Activated CD4-positive, alpha-beta memory T cell treated with anti-CD3 and anti-CD28 coated beads, Interleukin-2, amount 10 ng/mL, durations not matched to agents 7 days and 5 days (primary cell): Measurements from ENCODE around the gene STBD1. TPM values are rescaled to one million over a fixed set of nuclear protein-coding genes. Genes with fewer than 3 reads are reported as not detected.
A peak's percentile ranks its signal among the peaks of the same experiment; 100 is the strongest.

Experiments
- CTCF ChIA-PET: fragments of 350-600 bp; sonication (Branson Sonifier 250); formaldehyde crosslinking; loops from one replicate; lab custom pipeline; 2021; ENCODE audit warnings: antibody characterized with exemption, inconsistent platforms; lab: Charles Lee
- POLR2A ChIA-PET: fragments of 350-600 bp; sonication (Branson Sonifier 250); formaldehyde crosslinking; loops from one replicate; lab custom pipeline; 2021; ENCODE audit warnings: antibody characterized with exemption; lab: Charles Lee
- DNase-seq: peaks from one replicate; pipeline ENCODE4 v3.0.0-alpha.2; 2020
- H3K27ac Mint-ChIP-seq: one replicate; pipeline ENCODE4 v1.8.0; 2021; ENCODE audit warnings: mild to moderate bottlenecking, mixed read lengths
- H3K27me3 Mint-ChIP-seq: one replicate; pipeline ENCODE4 v1.8.0; 2021; ENCODE audit warnings: mixed read lengths
- H3K36me3 Mint-ChIP-seq: one replicate; pipeline ENCODE4 v1.8.0; 2021; ENCODE audit warnings: low read depth, mixed read lengths
- H3K4me1 Mint-ChIP-seq: one replicate; pipeline ENCODE4 v1.8.0; 2021; ENCODE audit warnings: mixed read lengths
- H3K4me3 Mint-ChIP-seq: one replicate; pipeline ENCODE4 v1.8.0; 2021; ENCODE audit warnings: mild to moderate bottlenecking, mixed read lengths
- H3K9me3 Mint-ChIP-seq: one replicate; pipeline ENCODE4 v1.8.0; 2021; ENCODE audit warnings: mixed read lengths
- total RNA-seq, 2 experiments: library from RNA; stranded (reverse); gene quantifications; one replicate each; pipeline ENCODE4 v1.2.3, GENCODE V29; 2021

Gene STBD1
- total RNA-seq, 2 experiments from 2014 or later = 5.5 to 5.8 TPM

DNA sequence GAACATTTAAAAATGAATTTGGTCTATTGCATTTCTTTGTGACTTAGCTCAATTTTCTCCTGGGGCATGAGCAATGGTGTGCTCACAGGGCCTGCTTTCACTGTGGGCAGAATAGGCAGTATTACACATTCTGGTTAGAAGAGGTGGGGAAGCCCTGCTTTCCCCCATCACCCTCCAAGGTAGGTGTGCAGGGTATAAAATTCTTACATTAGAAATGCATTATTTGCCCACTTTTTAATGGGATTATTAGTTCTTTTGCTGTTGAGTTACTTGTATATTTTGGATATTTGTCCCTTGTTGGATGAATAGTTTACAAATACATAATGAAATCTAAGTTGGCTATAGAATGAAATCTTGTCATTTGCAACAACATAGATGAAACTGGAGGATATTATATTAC, 8.3 kb upstream of the STBD1 start:
- POLR2A ChIA-PET = no interaction called here
- Mint-ChIP-seq H3K4me1 (peaks cover 40% of the 10 kb centered on the region), H3K27ac (no peak overlapping the region), H3K4me3 (no peak overlapping the region), H3K9me3 (peaks cover 30% of the 10 kb centered on the region), H3K36me3 (peaks cover 39% of the 10 kb centered on the region), H3K27me3 (peaks cover 4% of the 10 kb centered on the region)
- no peak for DNase-seq
- CTCF ChIA-PET = no interaction called here

DNA sequence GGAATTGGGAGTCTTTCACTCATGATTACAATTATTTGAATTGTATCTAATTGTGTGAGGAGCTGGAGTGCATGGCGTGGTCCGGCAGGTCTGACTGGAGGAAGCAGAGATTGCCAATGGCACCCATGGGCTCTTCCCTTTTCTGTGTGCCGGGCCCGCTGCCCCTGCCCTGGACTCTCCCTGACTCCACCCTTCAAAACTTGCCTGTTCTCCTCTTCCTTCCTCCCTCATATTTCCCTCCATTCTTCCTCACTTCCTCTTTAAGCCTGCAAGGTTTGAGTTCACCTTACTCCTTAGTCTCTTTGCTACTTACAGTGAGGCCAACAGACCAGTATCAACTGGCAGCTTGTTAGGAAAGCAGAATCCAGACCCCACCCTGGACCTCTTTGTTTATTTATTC, 6.5 kb upstream of the STBD1 start:
- Mint-ChIP-seq H3K27me3 (peaks cover 4% of the 10 kb centered on the region), H3K9me3 (peaks cover 30% of the 10 kb centered on the region), H3K4me3 (no peak overlapping the region), H3K4me1 (peaks cover 56% of the 10 kb centered on the region), H3K27ac (no peak overlapping the region), H3K36me3 (peaks cover 43% of the 10 kb centered on the region)
- POLR2A ChIA-PET = no interaction called here
- CTCF ChIA-PET = no interaction called here
- no peak for DNase-seq

DNA sequence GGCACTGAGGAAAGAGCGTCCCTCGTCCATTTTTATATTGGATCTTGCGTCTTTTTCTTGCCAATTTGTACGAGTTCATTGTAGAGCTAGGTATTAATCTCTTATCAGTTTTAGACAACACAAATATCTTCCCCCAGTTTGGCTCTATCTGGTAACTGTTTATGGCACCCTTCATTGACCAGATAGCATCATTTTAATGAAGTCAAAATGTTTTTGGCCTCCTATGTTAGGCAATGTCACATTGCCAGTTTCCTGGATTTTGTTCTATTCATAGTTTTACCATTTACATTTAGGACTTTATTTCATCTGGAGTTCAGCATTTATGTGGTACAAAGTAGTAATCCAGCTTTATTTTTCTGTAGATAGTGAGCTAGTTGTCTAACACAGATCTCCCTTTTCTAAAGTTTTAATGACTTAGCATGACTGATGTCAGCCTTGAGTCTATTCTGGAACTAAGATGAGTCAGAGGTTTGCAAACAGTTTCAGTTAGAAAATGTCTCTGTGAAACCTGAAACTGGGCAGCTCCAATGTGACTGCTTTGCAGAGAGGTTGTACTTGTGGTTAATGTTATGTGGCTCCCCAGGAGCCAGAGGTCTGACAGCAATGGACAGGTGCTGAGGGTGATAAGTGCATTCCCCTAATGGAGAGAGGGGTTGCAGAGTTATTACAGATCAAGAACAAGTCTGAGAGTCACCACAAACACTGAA, 5.3 kb upstream of the STBD1 start:
- H3K27ac Mint-ChIP-seq = peak overlapping the region; percentile 78
- peak; percentile 61 for DNase-seq
- CTCF ChIA-PET = interaction anchor here (0.8 to 1.3 kb wide), 5 partner anchors 25 to 122 kb away, joined by 3 to 4 read pairs (median 3); no protein-coding TSS in a partner anchor
- peaks cover 24% of the 10 kb centered on the region for H3K9me3 Mint-ChIP-seq
- H3K4me3 Mint-ChIP-seq = no peak overlapping the region
- POLR2A ChIA-PET = interaction anchor here (0.9 to 1.4 kb wide), 3 partner anchors 24 to 118 kb away, joined by 3 read pairs; no protein-coding TSS in a partner anchor
- H3K27me3 Mint-ChIP-seq = peaks cover 1% of the 10 kb centered on the region
- H3K4me1 Mint-ChIP-seq = peaks cover 62% of the 10 kb centered on the region
- peaks cover 43% of the 10 kb centered on the region for H3K36me3 Mint-ChIP-seq

DNA sequence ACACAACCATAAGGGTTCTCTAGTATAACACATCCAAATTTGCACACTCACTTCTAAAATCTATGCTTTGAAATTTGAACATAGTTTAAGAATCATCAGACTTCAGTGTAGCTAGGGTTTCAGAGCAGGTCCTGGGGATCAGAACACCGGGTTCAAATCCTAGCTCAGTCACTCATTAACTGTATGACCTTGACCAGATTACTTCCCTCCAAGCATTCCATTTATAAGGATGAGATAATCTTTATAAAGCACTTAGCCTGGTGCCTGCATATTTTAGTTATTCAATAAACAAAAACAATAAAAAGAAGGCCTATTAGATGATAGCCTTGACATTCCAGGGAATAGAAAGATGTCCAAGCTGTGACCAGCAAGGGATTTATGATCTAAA, 4.8 kb upstream of the STBD1 start:
- DNase-seq = no peak
- POLR2A ChIA-PET = interaction anchor here (0.9 to 1.4 kb wide), 4 partner anchors 24 to 1560 kb away, joined by 3 to 4 read pairs (median 3); no protein-coding TSS in a partner anchor
- Mint-ChIP-seq H3K4me3 (no peak overlapping the region), H3K27me3 (no peaks in the 10 kb centered on the region), H3K9me3 (peaks cover 21% of the 10 kb centered on the region), H3K36me3 (peaks cover 39% of the 10 kb centered on the region), H3K27ac (peak overlapping the region; percentile 78), H3K4me1 (peaks cover 62% of the 10 kb centered on the region)
- CTCF ChIA-PET = interaction anchor here (0.6 to 1.3 kb wide), 6 partner anchors 15 to 122 kb away, joined by 3 to 5 read pairs (median 3); no protein-coding TSS in a partner anchor

DNA sequence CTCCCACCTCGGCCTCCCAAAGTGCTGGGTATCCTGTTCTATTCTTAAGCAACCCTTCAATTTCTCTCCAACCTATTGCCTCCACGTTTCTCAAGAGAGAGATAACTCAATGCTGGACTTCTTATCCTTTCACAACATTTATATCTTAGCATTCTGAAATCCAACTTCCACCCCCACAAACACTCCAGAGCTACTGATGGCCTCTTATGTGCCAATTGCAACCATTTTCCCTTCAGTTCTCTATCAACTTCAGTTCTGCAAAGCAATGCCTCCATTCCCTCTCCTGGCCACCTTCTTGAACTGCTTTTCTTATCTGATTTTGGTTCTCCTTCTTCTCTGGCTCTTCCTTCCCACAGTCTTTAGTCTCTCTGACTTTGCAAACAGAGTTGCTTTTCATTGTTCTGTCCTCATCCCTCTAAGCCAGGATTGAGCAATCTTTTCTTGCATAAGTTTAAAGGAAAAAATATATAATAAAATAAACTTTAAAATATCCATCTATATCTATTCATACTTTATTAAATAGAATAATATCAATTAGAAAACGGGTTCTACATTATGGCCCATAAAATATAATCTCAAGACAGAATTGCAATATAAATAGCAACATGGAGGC, 3.6 kb upstream of the STBD1 start:
- peaks cover 13% of the 10 kb centered on the region for H3K9me3 Mint-ChIP-seq
- ChIA-PET POLR2A (interaction anchor here (1.2 kb wide), 1 partner anchor 1559 kb away, joined by 4 read pairs; no protein-coding TSS in a partner anchor), CTCF (no interaction called here)
- peak overlapping the region; percentile 48 for H3K27ac Mint-ChIP-seq
- H3K36me3 Mint-ChIP-seq = peaks cover 33% of the 10 kb centered on the region
- no peaks in the 10 kb centered on the region for H3K27me3 Mint-ChIP-seq
- no peak overlapping the region for H3K4me3 Mint-ChIP-seq
- no peak for DNase-seq
- H3K4me1 Mint-ChIP-seq = peaks cover 68% of the 10 kb centered on the region

DNA sequence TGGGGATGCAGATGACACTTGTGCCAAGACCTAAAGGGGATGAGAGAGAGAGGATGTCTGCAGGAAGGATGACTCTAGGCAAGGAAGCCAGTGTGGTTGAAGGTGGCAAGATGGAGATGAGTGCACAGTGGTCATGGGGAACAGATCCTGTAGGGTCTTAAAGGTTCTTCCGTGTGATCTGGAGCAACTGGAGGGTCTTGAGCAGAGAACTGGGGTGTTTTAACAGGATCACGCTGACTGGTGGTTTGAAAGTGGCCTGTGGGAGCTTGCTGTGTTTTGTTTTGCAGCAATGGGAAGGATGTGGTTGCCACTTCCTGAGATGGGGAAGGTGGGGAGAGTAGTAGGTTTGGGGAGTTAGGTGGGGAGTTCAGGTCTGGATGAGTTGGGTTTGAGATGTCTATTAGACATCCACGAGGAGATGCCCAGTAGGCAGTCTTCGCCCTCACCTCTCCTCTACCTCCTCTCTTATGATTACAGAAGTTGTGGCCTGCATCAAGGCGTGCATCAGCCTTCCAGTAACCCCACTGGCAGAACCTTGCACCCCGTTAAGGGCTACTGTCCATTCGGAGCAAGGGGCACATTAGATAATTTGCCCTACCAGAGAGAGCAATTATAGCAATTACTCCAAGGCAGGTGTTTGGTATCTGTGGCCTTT, 1.4 kb upstream of the STBD1 start:
- ChIA-PET POLR2A (interaction anchor here (0.8 to 2.0 kb wide), 10 partner anchors 9 to 740 kb away, joined by 3 to 9 read pairs (median 4); partner anchors contain the start of gene NUP54), CTCF (interaction anchor here (0.7 to 3.7 kb wide), 7 partner anchors 9 to 156 kb away, joined by 3 to 31 read pairs (median 4); partner anchors contain the start of gene SCARB2)
- DNase-seq = peak; percentile 57
- Mint-ChIP-seq H3K9me3 (peaks cover 2% of the 10 kb centered on the region), H3K27me3 (no peaks in the 10 kb centered on the region), H3K36me3 (peaks cover 33% of the 10 kb centered on the region), H3K27ac (peak overlapping the region; percentile 84), H3K4me3 (peak overlapping the region; percentile 78), H3K4me1 (peaks cover 60% of the 10 kb centered on the region)

DNA sequence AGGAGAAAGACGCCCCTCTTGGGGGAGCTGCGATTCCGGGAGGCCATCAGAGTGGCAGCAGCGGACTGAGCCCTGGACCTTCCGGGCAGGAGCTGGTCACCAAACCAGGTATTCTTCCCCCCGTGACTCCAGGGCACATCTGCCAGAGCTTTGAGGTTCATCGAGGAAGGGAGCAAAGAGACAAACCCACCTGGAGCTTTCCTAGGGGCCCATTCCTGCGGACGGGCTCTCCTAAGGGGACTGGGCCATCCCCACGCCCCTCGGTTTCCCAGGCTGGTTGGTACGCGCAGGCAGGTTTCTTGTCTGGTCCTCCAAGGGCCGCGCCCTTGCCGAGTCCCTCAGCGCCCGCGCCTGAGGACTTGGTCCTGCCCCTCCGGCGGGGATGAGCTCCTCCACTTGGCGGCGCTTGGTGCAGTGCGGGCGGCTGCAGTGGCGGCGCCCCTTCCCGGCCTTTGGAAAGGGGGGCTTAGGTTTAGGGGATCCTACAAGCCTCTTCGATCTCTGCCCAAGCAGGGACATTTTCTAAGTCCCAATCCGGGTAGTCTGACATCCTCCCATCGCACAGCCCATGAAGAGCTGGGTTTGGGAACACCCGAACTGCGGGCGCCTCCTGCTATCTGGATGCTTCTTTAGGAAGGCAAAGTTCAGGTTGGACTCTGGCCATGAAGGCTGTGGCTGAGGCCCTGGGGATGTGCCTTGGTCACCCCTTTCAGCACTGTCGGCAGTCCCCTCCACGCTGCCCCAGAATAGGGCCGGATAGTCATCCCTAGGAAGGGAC, 538 bp downstream of the STBD1 start:
- Mint-ChIP-seq H3K36me3 (peaks cover 22% of the 10 kb centered on the region), H3K4me1 (peaks cover 41% of the 10 kb centered on the region), H3K4me3 (peak overlapping the region; percentile 78), H3K27me3 (no peaks in the 10 kb centered on the region), H3K9me3 (no peaks in the 10 kb centered on the region), H3K27ac (peak overlapping the region; percentile 84)
- ChIA-PET POLR2A (interaction anchor here (0.9 to 1.6 kb wide), 6 partner anchors 11 to 793 kb away, joined by 3 to 5 read pairs (median 3); partner anchors contain the start of genes NUP54, RCHY1 and THAP6), CTCF (interaction anchor here (1.1 to 3.7 kb wide), 9 partner anchors 13 to 134 kb away, joined by 3 to 31 read pairs (median 5); partner anchors contain the start of gene SCARB2)
- DNase-seq = peak; percentile 42

DNA sequence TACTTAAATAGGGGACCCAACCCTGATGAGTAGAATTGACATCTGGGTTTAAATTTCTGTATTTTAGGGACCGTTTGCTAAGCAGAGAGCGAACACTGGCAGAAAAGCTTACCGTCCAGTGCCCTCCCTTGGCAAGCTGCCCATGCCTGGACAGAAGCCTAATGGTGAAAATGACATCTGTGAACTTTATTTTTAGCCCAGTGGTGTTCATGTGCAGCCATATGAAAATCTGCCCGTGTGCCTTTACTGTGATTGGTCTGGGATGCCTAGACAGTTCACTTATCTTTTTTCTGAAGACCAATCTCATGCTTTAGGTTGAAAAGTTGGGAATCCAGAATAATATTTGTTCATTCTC, 1.1 kb downstream of the STBD1 start:
- Mint-ChIP-seq H3K4me1 (peaks cover 36% of the 10 kb centered on the region), H3K4me3 (peak overlapping the region; percentile 78), H3K9me3 (no peaks in the 10 kb centered on the region), H3K36me3 (peaks cover 22% of the 10 kb centered on the region), H3K27ac (no peak overlapping the region), H3K27me3 (no peaks in the 10 kb centered on the region)
- ChIA-PET POLR2A (interaction anchor here (0.9 to 1.1 kb wide), 3 partner anchors 11 to 159 kb away, joined by 3 to 5 read pairs (median 3); partner anchors contain the start of gene NUP54), CTCF (interaction anchor here (1.2 to 3.7 kb wide), 5 partner anchors 66 to 135 kb away, joined by 3 to 31 read pairs (median 15); partner anchors contain the start of gene SCARB2)
- no peak for DNase-seq

DNA sequence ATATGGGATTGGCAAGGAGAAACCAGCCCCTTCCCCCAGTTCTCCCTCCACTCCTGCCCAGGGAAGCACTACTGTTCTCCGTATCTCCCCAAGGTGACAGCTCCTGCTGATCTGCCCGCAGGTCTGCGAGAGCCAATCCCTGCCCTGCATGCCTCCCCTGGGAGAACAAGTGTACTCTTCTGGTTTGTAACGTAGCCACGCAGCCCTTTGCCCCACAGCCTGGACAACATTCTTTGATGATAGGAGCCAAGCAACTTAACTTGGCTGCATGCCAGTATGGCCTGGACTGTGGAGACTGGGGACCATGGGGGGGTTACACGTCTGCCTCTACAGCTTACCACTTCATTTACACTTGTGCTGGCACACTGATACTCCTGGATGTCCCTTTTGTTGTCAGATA, 2.0 kb downstream of the STBD1 start:
- Mint-ChIP-seq H3K27ac (no peak overlapping the region), H3K9me3 (no peaks in the 10 kb centered on the region), H3K36me3 (peaks cover 16% of the 10 kb centered on the region), H3K4me1 (peaks cover 28% of the 10 kb centered on the region), H3K27me3 (no peaks in the 10 kb centered on the region), H3K4me3 (peak overlapping the region; percentile 18)
- CTCF ChIA-PET = interaction anchor here (0.7 to 3.7 kb wide), 2 partner anchors 69 to 126 kb away, joined by 4 to 31 read pairs; no protein-coding TSS in a partner anchor
- POLR2A ChIA-PET = no interaction called here
- no peak for DNase-seq

DNA sequence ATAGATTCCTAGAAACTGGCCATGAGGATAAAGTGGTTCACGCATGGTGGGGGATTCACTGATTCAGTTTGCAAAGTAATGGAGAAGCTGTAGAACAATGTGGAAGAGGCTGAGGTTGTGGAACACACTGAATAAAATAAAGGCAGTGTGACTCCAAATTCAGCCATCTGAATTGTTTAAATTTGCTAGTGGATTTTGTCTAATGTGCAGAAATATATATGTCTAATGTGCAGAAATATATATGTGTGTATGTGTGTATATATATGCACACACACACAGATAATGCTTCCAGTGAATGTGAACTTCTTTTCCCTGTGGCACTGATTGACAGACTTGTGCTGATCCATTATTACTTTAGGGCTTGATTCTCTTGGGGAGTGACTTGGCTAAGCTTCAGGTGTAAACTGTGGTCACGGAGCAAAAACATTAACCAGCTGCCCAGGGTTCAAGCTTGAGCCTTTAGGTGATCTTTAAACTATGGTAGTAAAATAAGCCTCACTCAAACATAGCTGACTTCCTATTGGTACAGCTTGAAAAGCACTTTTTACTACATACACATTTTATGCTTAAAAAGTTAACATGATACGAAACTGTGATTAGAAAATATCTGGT, 3.5 kb downstream of the STBD1 start:
- ChIA-PET POLR2A (no interaction called here), CTCF (no interaction called here)
- Mint-ChIP-seq H3K9me3 (peaks cover 1% of the 10 kb centered on the region), H3K27me3 (no peaks in the 10 kb centered on the region), H3K27ac (no peak overlapping the region), H3K4me3 (no peak overlapping the region), H3K4me1 (peaks cover 15% of the 10 kb centered on the region), H3K36me3 (peaks cover 15% of the 10 kb centered on the region)
- DNase-seq = no peak

DNA sequence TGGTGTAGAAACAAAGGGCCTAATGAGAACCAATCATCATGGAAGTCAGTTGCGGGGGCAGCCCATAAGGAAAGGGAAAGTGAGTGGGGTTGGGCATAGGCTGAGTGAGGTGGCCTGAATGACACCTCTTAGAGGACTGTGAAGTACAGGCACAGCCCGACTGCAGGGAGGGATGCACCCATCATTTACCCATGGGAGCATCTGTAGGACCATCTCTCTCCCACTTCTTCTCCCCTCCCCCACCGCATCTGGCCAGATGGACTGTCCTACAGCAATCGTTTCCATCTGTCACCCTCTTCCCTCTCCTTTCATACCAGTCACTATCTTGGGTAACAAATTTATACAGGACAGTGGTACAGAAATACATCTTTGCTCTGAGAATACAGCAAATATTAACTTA, 4.2 kb downstream of the STBD1 start:
- H3K36me3 Mint-ChIP-seq = peaks cover 15% of the 10 kb centered on the region

More for the DNA sequence above, 4.2 kb downstream of the STBD1 start:
- peaks cover 5% of the 10 kb centered on the region for H3K9me3 Mint-ChIP-seq
- H3K4me1 Mint-ChIP-seq = peaks cover 10% of the 10 kb centered on the region
- H3K27me3 Mint-ChIP-seq = no peaks in the 10 kb centered on the region
- no peak for DNase-seq
- H3K4me3 Mint-ChIP-seq = no peak overlapping the region
- POLR2A ChIA-PET = no interaction called here
- CTCF ChIA-PET = no interaction called here
- H3K27ac Mint-ChIP-seq = no peak overlapping the region
